DMS 273 treated with DMSO at 0.1 percent for 48 hours (cell line): ENCODE measurements around the gene CAMTA1.

ENCODE experiments used
- DNase-seq: peaks from one replicate; lab custom pipeline; 2025; lab: John Stamatoyannopoulos, UW

CAMTA1 gene

DNA sequence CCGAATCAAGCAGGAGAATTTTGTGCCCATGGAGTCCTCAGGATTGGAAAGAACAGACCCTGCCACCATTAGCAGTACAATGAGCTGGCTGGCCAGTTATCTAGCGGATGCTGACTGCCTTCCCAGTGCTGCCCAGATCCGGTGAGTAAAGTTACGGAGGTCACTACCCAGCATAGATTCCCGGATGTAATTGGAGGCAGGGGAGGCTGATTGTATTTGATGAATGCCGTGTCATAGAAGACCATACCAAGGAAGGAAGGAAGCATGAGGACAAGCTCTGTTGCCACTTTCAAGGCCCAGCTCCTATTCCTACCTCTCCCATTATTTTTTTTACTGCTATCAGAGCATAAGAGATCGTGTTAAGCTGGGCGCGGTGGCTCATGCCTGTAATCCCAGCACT lies 959.6 kb downstream of the CAMTA1 start:
- no peak for DNase-seq

DNA sequence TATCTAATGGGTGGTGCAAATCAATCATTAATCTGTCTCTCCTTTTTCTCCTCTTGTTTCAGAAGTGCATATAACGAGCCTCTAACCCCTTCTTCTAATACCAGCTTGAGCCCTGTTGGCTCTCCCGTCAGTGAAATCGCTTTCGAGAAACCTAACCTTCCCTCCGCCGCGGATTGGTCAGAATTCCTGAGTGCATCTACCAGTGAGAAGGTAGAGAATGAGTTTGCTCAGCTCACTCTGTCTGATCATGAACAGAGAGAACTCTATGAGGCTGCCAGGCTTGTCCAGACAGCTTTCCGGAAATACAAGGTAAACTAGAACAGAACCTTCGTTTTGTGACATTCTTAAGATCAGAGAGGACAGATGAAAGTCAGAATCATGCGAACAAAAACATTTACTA lies 960.5 kb downstream of the CAMTA1 start:
- DNase-seq, result no peak

DNA sequence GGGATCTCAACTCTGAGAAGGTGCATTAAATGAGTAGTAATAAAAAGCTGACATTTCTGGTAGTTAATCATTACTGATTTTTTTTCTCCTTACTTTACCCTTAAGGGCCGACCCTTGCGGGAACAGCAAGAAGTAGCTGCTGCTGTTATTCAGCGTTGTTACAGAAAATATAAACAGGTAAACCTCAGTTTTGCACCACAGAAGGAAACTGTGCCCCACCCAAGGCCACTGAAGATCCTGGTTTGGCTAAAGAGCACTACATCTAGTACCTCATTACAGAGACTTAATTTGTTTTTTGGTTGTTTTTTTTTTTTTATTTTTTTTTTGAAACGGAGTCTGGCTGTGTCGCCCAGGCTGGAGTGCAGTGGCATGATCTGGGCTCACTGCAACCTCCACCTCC lies 962.4 kb downstream of the CAMTA1 start:
- DNase-seq, result no peak

DNA sequence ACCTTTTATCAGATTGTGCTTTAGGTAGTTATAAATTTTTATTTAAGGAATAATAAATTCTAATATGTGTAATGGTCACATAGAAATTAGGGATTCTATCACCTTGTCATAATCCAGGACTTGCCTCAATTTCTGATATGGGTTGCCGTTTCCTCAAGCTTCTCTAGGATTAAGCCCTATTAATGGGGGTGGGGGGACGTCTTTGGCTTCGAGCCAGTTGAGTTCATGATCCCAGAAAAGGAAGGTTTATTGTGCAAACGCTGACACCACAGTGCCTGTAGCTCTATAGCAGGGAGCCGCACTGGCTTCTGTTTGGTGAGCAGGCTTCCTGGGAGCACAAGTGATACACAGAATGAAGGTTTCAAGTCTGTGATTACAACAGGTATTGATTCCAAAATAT lies 963.9 kb downstream of the CAMTA1 start:
- DNase-seq, result no peak

DNA sequence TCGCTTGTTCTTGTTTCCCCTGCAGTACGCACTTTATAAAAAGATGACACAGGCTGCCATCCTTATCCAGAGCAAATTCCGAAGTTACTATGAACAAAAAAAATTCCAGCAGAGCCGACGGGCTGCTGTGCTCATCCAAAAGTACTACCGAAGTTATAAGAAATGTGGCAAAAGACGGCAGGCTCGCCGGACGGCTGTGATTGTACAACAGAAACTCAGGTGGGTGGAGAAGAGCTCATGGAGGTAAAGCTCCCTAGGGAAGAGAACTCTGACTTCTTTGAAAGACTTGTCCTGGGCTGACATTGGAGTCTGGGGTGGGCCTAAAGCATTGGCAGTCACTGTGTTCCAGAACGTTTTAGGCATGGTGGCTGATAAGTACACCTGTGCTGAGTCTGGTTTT lies 965.9 kb downstream of the CAMTA1 start:
- DNase-seq, result no peak

DNA sequence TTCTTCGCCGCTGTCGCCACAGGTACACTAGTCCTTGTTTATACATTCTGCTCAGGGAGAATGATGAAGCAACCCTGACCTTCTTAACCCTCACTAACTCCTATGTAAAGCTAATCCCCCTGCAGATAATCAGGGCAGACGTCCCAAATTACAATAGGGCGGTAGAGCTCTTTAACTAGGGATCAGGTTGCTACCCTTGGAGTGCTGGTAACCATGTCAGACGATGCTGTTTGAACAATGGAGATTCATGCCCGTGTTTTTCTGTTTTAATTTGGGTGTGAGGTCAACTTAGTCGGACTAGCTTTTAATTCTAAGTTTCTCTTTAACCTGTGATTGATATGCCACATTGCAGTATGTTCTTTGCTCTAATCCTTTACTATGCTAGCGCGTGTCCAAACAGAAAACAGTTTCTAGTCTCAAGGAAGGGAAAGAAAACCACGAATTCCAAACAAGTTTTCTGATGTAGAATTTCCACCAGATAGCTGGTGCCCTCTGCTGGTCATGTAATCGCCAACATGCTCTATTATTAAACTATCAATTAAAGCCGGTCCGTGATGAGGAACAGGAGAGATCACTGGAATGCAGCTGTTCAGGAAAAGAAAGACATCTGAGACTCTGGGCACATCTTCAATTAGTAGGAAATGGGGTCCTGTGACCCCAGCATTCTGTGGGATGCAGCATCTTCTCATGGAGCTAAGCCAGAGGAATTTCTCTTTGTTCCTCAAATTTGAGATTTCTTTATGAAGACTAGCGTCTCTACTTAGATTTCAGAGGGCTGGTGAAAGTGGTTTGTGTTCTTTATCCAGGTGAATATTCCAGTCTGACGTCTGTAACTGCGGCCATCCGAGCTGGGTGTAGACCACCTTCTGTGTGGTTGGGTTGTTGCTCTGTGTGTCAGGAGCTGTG lies 967.5 kb downstream of the CAMTA1 start:
- DNase-seq, result peak; percentile 24

DNA sequence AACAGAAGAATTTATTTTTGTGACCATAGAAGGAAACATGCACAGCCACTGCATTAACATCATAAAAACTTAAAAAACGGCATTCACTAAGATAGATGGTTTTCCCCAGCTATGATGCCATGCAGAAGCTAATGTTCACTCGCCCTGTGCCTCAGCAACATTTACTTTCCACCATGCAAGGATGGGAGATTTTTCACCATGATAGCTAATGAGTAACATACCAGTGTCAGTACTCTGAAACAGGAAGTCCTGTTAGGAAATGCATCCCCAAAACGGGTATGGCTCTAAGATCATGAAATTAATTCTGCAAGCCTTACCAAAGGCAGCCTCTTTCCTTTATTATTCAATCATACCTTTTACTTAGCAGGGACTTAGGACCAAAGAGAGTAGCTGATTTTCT lies 968.4 kb downstream of the CAMTA1 start:
- DNase-seq, result no peak

DNA sequence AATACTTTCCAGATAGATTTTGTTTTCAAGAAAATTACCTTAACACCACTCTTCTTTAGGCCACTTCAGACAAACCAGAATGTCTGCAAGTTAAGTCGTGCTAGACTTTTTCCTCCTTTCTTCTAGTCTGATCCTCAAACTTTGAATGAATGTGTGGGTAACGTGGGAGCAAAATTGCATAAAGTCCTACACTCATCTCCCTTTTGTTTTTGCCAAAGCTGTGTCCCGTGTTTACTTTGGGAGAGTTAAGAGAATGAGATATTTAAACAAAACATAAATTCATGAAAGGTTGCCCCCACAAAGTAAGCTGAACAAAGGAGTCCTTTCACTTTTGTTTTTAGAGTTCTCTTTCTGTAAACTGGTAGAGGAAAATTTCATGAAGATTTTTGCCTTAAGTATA lies 969.0 kb downstream of the CAMTA1 start:
- no peak for DNase-seq

DNA sequence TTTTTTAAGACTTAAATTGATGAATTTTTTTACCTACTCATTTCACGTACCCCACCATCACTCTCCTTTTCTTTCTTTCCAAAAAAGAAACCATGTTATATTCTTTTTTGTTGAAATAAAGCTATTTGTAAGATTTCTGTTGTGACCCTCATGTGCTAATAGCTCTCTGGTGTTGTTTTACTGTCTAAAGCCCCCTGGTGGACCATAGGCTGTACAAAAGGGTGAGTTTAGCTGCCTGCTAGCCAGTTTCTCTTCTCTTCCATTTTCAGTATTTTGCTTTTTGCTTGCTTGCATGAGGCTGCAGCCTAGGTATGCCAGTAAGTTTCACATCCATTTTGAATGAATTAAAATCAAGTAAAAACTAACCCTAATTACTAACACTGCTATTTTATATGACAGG lies 970.2 kb downstream of the CAMTA1 start:
- DNase-seq, result no peak

DNA sequence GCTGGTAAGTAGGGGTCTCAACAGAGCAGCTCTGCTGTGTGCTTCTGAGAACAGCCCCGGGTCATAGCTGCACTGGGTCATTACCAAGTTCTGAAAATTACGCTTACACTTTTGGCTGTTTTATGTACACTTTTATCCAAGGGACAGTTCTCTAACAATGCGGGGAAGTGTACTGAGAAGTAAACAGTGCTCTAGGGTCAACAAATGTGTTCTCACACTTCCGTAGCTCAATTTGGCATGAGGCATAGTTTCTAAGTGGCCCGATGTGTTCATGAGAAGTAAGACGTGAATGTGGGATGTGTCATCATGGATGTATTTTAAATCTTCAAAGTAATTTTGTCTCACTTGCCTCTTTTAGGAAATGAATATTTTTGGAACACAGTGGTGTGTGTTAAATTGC lies 975.0 kb downstream of the CAMTA1 start:
- DNase-seq, result no peak

DNA sequence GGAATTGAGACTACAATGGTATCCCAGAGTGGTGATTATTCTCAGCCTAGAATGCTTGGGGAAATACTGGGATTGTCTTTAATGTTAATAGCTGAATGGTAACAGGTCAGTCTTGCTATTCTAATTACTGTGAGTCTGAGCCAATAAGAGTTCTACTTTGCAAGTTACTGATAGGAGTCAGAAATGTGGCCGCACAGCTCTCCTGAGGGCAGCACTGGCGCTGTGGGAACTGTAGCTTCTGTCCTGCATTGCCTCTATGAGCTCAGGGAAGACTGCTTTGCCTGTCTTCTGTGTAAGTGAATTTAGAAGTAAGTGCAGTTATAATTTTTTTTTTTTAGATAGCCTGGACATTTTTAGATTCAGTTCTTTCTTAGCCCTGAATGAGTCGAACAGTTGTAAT lies 975.8 kb downstream of the CAMTA1 start:
- no peak for DNase-seq

DNA sequence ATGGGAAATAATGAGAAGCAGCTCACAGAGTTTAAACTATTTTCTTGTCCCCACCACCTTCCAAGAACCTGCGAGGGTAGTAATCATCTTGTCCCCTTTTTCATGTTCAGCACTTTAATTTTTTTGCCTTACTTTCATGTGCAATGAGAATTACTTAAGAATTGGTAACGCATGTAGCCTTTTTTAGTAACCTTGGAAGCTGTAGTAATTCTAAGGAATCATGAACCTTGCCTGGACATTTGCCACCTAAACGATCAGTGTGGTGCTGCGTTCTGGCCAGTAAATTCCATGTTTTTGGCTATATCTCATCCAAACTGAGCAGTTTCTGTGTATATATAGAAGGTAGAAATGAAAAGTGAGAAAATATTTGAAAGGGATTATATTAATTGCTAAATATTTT lies 981.9 kb downstream of the CAMTA1 start:
- no peak for DNase-seq

DNA sequence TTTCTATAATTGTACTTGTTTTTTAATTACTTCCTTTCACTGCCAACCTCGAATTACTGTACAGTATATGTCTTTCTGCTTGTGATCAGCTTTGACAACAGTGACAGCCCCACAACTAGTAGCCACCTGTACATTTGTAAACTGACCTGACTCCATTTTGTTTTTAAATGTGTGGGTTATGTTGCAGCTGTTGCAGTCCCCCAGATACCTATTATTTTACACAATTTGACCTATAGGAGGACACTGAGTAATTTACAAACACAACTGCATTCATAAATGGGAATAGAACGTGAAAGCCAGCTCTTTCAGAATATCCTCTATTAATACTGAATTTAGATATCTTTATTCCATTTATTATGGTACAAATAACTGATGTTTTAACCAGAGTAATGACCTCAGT lies 983.3 kb downstream of the CAMTA1 start:
- DNase-seq, result no peak

DNA sequence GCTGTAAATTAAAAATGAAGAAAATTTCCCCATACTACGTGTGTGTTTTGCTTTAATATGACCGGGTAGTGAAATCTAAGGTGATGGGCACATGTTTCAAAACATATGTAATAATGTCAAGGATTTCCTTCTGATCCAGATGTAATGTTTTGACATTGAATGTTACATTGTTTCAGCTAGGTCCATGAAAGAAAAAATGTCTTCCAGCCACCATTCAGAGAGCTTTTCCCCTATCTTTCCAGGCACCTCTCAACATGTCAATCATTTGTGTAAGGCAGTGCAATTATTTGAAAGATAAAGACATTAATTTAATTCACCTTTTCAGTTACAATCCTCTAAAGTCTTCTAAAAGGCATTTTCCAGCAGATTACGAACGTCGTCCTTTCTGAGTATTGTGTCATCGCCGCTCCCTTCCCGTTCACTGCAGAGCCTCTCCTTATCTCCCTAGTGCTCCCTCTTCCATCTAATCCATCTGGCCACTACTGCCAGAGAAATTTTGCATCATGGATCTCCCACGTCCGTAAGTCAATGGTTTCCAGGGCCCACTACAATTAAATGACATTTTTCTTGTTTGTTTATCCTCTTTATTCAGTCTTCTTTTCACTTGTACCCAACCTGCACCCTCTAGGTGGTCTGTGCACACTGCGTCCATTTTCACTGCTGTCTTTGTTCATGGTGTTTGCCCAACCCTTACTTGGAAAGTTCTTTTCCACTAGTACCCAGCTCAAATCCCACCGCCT lies 984.6 kb downstream of the CAMTA1 start:
- no peak for DNase-seq

DNA sequence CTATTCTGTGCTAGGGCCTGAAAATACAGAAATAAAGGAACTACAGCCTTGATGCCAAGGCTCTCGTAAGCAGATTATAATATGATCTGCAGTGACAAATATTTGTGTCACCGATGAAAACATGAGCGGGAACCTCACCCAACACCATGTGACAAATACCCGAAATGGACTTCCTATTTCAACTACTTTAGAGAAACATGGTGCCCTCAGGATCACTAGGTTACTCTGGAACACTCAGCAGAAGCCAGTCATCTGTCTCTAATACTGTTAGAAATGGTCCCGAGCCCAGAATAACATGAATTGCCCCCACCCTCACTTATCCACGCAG lies 985.4 kb downstream of the CAMTA1 start:
- no peak for DNase-seq

DNA sequence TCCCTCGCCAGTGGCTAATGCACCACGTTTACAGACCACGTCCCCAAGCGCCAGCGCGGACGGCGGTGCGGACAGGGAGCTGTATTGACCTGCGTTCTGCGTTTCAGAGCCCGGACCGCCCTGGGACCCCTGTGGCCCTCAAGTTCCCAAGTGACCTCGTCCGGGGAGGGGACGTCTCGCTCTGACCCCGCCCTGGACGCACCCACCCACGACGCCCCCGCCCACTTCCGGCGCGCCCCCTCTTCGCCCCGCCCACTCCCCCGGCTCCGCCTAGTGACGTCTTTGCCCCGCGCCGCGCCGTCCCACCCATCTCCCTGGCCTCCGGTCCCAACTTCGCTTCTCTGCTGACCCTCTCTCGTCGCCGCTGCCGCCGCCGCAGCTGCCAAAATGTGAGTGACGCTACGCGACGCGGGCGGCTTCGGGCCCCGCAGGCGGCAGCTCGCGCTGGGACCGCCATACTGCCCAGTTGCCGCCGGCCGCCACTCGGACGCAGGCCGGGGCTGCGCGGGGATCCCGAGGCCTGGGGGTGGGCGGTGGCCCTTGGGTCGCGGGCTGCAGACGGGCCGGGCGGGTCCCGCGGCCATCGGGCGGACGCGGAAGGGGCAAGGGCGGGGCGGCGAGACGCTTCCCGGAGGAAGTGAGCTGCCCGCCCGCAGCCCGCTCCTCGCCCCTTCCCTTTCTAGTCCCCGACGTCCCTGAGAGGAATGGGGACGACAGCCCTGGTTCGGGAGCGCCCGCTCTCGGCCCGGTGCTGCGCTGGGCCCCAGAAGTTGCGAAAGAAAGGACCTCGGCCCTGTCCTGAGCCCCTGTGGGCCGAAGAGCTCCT lies 986.0 kb downstream of the CAMTA1 start, which contains the start of gene VAMP3:
Gene VAMP3, plus strand, starts transcription at position 300 of the 826 bp plus-strand sequence. Its CDS starts 88 bp downstream, at position 388.
- peak; percentile 52 for DNase-seq

DNA sequence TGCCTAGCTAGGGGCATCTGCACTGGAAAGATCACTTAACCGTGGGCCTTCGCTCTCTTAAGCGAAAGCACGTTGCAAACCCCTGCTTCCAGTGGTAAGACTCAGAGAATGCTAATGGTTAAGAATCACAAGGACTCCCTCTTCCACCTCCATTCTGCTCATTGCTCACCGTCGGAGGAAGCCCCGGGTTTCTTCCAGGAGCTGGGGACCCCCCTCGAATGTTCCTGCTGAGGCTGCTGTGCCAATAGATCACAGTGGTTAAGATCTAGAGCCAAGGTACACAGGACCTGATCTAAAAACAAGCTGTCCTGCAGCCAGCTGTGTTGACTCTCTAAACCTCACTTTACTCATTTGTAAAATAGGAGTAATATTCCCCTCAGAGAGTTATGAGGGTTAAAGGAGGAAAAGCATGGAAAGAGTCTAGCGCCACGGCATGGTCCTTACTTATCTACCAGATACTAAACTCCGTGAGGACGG lies 986.6 kb downstream of the CAMTA1 start:
- no peak for DNase-seq

DNA sequence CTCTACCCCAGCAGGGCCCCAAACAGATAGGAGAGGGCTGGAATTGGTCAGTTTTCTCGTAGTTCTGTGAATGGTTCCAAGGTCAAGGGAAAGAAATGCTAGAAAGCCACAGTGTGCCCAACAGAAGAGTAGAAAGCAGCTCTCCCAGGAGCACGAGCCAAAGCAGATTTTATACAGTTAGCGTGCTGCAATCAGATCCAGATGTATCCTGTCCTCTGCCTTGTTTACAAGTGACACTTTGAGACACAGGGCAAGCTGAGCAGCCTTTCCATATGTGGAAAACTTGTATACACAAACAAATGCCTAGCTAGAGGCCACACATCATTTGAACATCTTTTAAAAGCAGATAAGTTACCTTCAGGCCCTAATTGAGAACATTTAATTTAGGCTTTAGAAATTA lies 992.3 kb downstream of the CAMTA1 start:
- no peak for DNase-seq

DNA sequence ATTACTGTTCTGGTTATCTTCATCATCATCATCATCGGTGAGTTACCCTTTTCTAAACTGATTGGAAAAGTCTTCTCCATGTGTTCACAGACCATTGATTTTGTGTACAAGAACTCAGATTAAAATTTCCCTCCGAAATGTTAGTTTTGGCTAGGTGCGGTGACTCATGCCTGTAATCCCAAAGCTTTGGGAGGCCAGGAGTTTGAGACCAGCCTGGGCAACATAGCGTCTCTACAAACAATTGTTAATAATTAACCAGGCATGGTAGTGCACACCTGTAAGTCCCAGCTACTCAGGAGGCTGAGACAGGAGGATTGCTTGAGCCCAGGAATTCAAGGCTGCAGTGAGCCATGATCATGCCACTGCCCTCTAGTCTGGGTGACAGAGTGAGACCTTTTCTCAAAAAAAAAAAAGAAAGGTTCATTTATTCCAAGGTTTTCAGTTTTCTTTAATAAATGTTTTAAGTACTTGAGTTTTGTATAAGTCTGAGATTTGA lies 992.9 kb downstream of the CAMTA1 start:
- DNase-seq, result no peak

DNA sequence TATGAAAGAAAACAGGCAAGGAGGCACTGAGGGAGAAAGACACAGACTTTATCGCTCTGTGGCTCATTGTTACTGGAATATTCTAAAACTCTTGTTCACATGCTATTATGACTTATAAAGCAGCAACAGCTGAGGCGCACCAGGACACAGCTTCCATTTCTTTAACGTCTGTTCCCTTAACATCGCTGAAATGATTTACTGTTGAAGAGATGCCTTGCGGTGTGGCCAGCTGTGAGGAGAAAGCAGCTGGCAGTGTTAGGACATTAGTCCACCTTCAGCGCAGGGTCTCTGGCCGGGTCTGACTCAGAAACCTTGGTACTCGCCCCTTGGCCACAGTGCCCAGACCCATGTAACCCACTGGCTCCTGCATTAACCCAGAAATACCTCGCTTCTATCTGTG lies 995.7 kb downstream of the CAMTA1 start:
- DNase-seq, result no peak

DNA sequence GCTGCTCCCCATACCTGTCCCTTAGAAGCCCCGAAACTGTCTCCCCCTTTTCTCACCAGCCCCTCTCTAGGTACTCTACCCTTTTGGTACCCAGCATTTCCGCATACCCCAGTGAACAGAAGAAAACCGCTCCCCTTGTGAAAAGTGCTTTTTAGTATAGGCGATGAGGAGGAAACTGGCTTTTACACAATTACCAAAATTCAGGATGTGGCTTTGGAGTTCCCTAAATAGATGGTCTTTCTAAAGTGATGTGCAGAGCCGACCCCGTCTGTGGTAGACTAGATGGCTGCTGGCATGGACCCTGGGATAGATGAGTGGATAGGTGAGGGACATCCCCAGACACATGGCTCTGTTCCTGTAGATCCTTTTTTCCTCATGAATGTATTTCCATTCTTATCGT lies 996.2 kb downstream of the CAMTA1 start:
- DNase-seq, result no peak

DNA sequence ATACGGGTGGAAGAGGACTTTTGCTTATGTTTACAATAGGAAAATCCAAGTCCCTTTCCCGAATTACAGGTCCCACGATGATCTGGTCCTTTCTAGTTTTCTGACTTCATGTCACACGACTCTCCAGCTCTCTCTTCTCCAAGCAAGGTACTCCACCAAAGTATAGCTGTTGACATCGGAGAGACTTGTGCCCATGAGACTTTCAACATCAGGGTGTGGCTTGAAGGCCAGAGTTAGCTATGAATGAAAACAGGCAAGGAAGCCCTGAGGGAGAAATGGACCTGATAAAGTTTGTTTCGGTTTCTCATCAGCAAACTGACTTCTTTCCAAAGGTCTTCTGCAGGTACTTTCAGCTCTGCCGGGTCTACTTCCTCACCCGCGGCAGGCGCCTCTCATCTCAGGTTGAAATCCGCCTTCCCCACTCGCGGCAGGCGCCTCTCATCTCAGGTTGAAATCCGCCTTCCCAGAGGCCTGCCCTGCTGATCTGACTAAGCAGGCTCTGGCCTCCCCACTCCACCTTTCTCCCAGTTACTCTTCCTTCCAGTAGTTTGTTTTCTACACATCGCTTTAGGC lies 996.8 kb downstream of the CAMTA1 start:
- no peak for DNase-seq
